Neural cell (in vitro differentiated cells): Measurements from ENCODE around the gene SCUBE2. TPM values are rescaled to one million over a fixed set of nuclear protein-coding genes. Genes with fewer than 3 reads are reported as not detected.

ENCODE experiments used
- H2AFZ ChIP-seq: fragments of 200-600, 300-800 bp; sonication (generic), shearing (Covaris generic); 2 replicates; pipeline ENCODE4 v1.6.0; 2014; ENCODE audit warnings: low read depth, mild to moderate bottlenecking, antibody characterized with exemption, low read length, moderate library complexity
- H3F3A ChIP-seq: fragments of 200-600 bp; shearing (Covaris generic); 2 replicates; pipeline ENCODE4 v1.6.1; 2016; ENCODE audit warnings: mild to moderate bottlenecking, moderate library complexity, mixed read lengths, antibody characterized with exemption, low read length; ENCODE audit not compliant: insufficient read depth, poor library complexity, severe bottlenecking
- H3K27ac ChIP-seq: fragments of 200-600, 300-800 bp; sonication (generic), shearing (Covaris generic); 2 replicates; pipeline ENCODE4 v1.5.1; 2014; ENCODE audit warnings: mild to moderate bottlenecking, low read length, moderate library complexity
- H3K27me3 ChIP-seq: fragments of 300-800, 200-600 bp; sonication (generic), shearing (Covaris generic); 2 replicates; pipeline ENCODE4 v1.6.0; 2014; ENCODE audit warnings: mild to moderate bottlenecking, low read depth, low read length, moderate library complexity; ENCODE audit not compliant: insufficient read depth
- H3K36me3 ChIP-seq: fragments of 300-800, 200-600 bp; sonication (generic), shearing (Covaris generic); 2 replicates; pipeline ENCODE4 v1.5.1; 2014; ENCODE audit warnings: mild to moderate bottlenecking, antibody characterized with exemption, low read length, moderate library complexity; ENCODE audit not compliant: insufficient read depth
- H3K4me2 ChIP-seq: fragments of 300-800, 200-600 bp; sonication (generic), shearing (Covaris generic); 2 replicates; pipeline ENCODE4 v1.6.0; 2014; ENCODE audit warnings: mild to moderate bottlenecking, low read length
- H3K4me3 ChIP-seq: fragments of 300-800, 200-600 bp; sonication (generic), shearing (Covaris generic); 2 replicates; pipeline ENCODE4 v1.5.1; 2014; ENCODE audit warnings: mild to moderate bottlenecking, low read length, moderate library complexity
- H3K79me2 ChIP-seq: fragments of 200-600 bp; shearing (Covaris generic); replicated peaks from 2 replicates; pipeline ENCODE4 v1.6.0; 2014; ENCODE audit warnings: mild to moderate bottlenecking, low read length, moderate library complexity; ENCODE audit not compliant: insufficient read depth
- H3K9ac ChIP-seq: fragments of 300-800, 200-600 bp; sonication (generic), shearing (Covaris generic); 2 replicates; pipeline ENCODE4 v1.6.1; 2016; ENCODE audit warnings: mild to moderate bottlenecking, low read length, mixed read lengths
- H3K9me2 ChIP-seq: fragments of 200-600 bp; shearing (Covaris generic); 2 replicates; pipeline ENCODE4 v1.6.1; 2016; ENCODE audit warnings: mild to moderate bottlenecking, low read length, mixed read lengths; ENCODE audit not compliant: insufficient read depth
- H3K9me3 ChIP-seq: fragments of 200-600, 300-800 bp; sonication (generic), shearing (Covaris generic); 2 replicates; pipeline ENCODE4 v1.6.1; 2016; ENCODE audit warnings: mild to moderate bottlenecking, mixed run types, low read length, moderate library complexity, mixed read lengths
- H4K20me1 ChIP-seq: fragments of 200-600 bp; shearing (Covaris generic); 2 replicates; pipeline ENCODE4 v1.6.1; 2016; ENCODE audit warnings: mild to moderate bottlenecking, mixed run types; ENCODE audit not compliant: insufficient read depth
- EP300 ChIP-seq: fragments of 450-650 bp; conservative IDR thresholded peaks from 2 replicates; pipeline ENCODE4 v1.6.1; 2014; ENCODE audit warnings: antibody characterized with exemption, mild to moderate bottlenecking, moderate library complexity; ENCODE audit not compliant: poor library complexity, severe bottlenecking
- EZH2 ChIP-seq: fragments of 200-600, 300-800 bp; shearing (Covaris generic), sonication (generic); IDR thresholded peaks from 2 replicates; pipeline ENCODE4 v1.6.1; 2014; ENCODE audit warnings: antibody characterized with exemption, low read length, borderline replicate concordance, mild to moderate bottlenecking; ENCODE audit not compliant: insufficient read depth, poor library complexity, severe bottlenecking
- MXI1 ChIP-seq: fragments of 450-650 bp; conservative IDR thresholded peaks from 2 replicates; pipeline ENCODE4 v1.6.1; 2014; ENCODE audit warnings: antibody characterized with exemption, mild to moderate bottlenecking; ENCODE audit not compliant: poor library complexity, severe bottlenecking
- POLR2AphosphoS5 ChIP-seq: IDR thresholded peaks from 2 replicates; pipeline ENCODE4 v1.6.1; 2012
- RAD21 ChIP-seq: fragments of 450-650 bp; conservative IDR thresholded peaks from 2 replicates; pipeline ENCODE4 v1.6.1; 2014; ENCODE audit warnings: antibody characterized with exemption, mild to moderate bottlenecking, moderate library complexity
- REST ChIP-seq: IDR thresholded peaks from 2 replicates; pipeline ENCODE4 v1.6.1; 2012; ENCODE audit warnings: borderline replicate concordance
- SMC3 ChIP-seq: fragments of 450-650 bp; conservative IDR thresholded peaks from 2 replicates; pipeline ENCODE4 v1.6.1; 2014; ENCODE audit warnings: antibody characterized with exemption, mild to moderate bottlenecking, moderate library complexity; ENCODE audit not compliant: poor library complexity
- TAF1 ChIP-seq: IDR thresholded peaks from 2 replicates; pipeline ENCODE4 v1.6.1; 2012; ENCODE audit warnings: low read depth
- polyA plus RNA-seq: library from polyadenylated mRNA; depleted of rRNA; stranded (reverse); fragments of >200 nt; gene quantifications from 2 replicates; pipeline ENCODE4 v1.2.3, GENCODE V29; 2014
- TF ChIP-seq, protein P1 (sequence below): fragments of 450-650 bp; IDR thresholded peaks from 2 replicates; pipeline ENCODE4 v1.5.1; 2014; ENCODE audit warnings: antibody characterized with exemption, mild to moderate bottlenecking, moderate library complexity; ENCODE audit not compliant: poor library complexity, severe bottlenecking

The SCUBE2 gene
- polyA plus RNA-seq, 1 donor from 2014 or later: 2.6 TPM

GRCh38 chr11:9076046-9076445 lies 15.4 kb downstream of the SCUBE2 start (continued):
- TF ChIP-seq SMC3: no peak

DNA sequence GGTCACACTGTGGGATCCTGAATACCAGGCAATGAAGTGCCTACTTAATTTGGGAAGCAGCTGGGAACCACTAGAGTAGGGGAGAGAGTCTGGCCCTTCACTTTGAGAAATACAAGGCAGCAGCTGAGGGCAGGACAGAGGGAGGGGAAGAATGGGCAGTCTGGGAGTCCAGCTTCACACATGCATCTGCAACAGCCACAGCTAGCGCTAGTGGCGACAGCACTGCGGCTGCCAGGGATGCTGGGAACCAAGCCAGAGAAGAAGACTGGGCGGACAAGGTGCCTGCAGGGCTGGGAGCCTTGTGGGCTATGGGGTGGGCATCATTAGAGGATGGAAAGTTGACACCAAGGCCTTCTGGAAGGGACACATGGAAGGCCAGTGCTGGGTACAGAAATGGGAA lies 15.8 kb downstream of the SCUBE2 start:
- Histone ChIP-seq H4K20me1 (no peaks in the 10 kb centered on the region), H3K36me3 (no peaks in the 10 kb centered on the region), H3K79me2 (no peaks in the 10 kb centered on the region), H3K4me3 (no peak overlapping the region), H2AFZ (no peak overlapping the region), H3K27ac (no peak overlapping the region), H3K4me2 (no peak overlapping the region), H3K9me3 (no peaks in the 10 kb centered on the region), H3F3A (no peaks in the 10 kb centered on the region), H3K9ac (no peak overlapping the region), H3K27me3 (no peaks in the 10 kb centered on the region), H3K9me2 (no peaks in the 10 kb centered on the region)
- TF ChIP-seq MXI1: no peak
- TF ChIP-seq EP300: no peak
- TF ChIP-seq TAF1: no peak
- no peak for TF ChIP-seq REST
- TF ChIP-seq POLR2AphosphoS5: no peak
- TF ChIP-seq, protein P1, sequence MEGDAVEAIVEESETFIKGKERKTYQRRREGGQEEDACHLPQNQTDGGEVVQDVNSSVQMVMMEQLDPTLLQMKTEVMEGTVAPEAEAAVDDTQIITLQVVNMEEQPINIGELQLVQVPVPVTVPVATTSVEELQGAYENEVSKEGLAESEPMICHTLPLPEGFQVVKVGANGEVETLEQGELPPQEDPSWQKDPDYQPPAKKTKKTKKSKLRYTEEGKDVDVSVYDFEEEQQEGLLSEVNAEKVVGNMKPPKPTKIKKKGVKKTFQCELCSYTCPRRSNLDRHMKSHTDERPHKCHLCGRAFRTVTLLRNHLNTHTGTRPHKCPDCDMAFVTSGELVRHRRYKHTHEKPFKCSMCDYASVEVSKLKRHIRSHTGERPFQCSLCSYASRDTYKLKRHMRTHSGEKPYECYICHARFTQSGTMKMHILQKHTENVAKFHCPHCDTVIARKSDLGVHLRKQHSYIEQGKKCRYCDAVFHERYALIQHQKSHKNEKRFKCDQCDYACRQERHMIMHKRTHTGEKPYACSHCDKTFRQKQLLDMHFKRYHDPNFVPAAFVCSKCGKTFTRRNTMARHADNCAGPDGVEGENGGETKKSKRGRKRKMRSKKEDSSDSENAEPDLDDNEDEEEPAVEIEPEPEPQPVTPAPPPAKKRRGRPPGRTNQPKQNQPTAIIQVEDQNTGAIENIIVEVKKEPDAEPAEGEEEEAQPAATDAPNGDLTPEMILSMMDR: no peak
- TF ChIP-seq RAD21: no peak
- no peak for TF ChIP-seq SMC3
- TF ChIP-seq EZH2: no peak

DNA sequence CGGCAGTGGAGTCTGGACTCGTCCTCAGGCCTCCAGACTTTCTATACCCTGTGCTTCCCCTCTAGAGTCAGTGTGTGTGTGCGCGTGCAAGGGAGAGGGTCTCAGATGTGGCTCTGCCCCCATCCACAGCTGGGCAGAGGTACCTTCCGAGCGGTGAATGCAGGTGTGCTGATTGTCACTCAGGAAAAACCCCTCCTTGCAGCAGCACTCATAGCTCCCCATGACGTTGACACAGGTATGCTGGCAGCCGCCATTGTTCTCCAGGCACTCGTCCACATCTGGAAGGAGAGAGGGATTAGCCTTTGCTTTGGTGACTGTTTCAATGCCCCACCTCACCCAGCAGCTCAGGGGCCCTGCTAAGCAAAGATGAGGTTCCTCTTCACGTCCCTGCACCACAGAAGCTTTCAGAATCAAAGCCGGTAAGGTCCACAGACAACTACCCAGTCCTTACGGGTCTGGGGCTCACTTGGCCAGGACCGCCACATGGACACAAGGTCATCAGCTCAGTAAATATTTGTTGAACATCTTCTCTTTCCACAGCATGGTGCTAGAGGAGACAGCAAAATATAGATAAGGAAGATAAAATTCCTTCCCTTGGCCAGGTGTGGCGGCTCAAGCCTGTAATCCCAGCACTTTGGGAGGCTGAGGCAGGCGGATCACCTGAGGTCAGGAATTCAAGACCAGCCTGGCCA lies 16.9 kb downstream of the SCUBE2 start:
- no peak for TF ChIP-seq SMC3
- TF ChIP-seq, protein P1: no peak
- TF ChIP-seq REST: no peak
- no peak for TF ChIP-seq EZH2
- no peak for TF ChIP-seq RAD21
- no peak for TF ChIP-seq TAF1
- TF ChIP-seq MXI1: no peak
- TF ChIP-seq EP300: no peak
- TF ChIP-seq POLR2AphosphoS5: no peak
- H3K4me2 ChIP-seq: no peak overlapping the region
- H3K9me3 ChIP-seq: no peaks in the 10 kb centered on the region
- H3K79me2 ChIP-seq: no peaks in the 10 kb centered on the region
- no peak overlapping the region for H3K4me3 ChIP-seq
- H3K27me3 ChIP-seq: no peaks in the 10 kb centered on the region
- no peak overlapping the region for H2AFZ ChIP-seq
- H3K9me2 ChIP-seq: no peaks in the 10 kb centered on the region
- H4K20me1 ChIP-seq: no peaks in the 10 kb centered on the region
- no peak overlapping the region for H3K27ac ChIP-seq
- H3F3A ChIP-seq: no peaks in the 10 kb centered on the region
- no peaks in the 10 kb centered on the region for H3K36me3 ChIP-seq
- H3K9ac ChIP-seq: no peak overlapping the region
